Ishikawa (cell line): Measurements from ENCODE around the gene NT5C.

Experiments
- CEBPB ChIP-seq: IDR thresholded peaks from 2 replicates; pipeline ENCODE4 v1.6.1; 2012
- EP300 ChIP-seq: IDR thresholded peaks from 2 replicates; pipeline ENCODE4 v1.6.1; 2012; ENCODE audit warnings: borderline replicate concordance
- NFIC ChIP-seq: IDR thresholded peaks from 2 replicates; pipeline ENCODE4 v1.6.1; 2012
- RAD21 ChIP-seq: IDR thresholded peaks from 2 replicates; pipeline ENCODE4 v1.6.1; 2012; ENCODE audit warnings: low read depth
- TEAD4 ChIP-seq: IDR thresholded peaks from 2 replicates; pipeline ENCODE4 v1.6.1; 2012
- YY1 ChIP-seq: IDR thresholded peaks from 2 replicates; pipeline ENCODE4 v1.6.1; 2012; ENCODE audit warnings: low read depth
- TF ChIP-seq, protein P1 (sequence below): IDR thresholded peaks from 2 replicates; pipeline ENCODE4 v1.6.1; 2012
- TF ChIP-seq, protein P2 (sequence below): IDR thresholded peaks from 2 replicates; pipeline ENCODE4 v1.6.1; 2012; ENCODE audit warnings: low read depth, mild to moderate bottlenecking

DNA sequence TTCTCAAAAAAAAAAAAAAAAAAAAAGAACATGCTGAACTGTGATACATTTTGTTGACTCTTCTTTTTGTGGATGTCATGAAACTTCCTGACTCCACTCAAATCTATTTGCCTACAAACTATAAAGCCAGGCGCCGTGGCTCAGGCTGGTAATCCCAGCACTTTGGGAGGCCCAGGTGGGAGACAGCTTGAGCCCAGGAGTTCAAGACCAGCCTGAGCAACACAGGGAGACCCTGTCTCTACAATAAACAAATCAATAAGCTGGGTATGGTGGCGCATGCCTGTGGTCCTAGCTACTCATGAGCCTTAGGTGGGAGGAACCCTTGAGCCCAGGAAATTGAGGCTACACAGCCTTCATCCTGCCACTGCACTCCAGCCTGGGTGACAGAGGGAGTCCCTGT is 1.5 kb upstream of the NT5C start:
- TF ChIP-seq, protein P1, sequence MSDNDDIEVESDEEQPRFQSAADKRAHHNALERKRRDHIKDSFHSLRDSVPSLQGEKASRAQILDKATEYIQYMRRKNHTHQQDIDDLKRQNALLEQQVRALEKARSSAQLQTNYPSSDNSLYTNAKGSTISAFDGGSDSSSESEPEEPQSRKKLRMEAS: no peak
- TF ChIP-seq, protein P2, sequence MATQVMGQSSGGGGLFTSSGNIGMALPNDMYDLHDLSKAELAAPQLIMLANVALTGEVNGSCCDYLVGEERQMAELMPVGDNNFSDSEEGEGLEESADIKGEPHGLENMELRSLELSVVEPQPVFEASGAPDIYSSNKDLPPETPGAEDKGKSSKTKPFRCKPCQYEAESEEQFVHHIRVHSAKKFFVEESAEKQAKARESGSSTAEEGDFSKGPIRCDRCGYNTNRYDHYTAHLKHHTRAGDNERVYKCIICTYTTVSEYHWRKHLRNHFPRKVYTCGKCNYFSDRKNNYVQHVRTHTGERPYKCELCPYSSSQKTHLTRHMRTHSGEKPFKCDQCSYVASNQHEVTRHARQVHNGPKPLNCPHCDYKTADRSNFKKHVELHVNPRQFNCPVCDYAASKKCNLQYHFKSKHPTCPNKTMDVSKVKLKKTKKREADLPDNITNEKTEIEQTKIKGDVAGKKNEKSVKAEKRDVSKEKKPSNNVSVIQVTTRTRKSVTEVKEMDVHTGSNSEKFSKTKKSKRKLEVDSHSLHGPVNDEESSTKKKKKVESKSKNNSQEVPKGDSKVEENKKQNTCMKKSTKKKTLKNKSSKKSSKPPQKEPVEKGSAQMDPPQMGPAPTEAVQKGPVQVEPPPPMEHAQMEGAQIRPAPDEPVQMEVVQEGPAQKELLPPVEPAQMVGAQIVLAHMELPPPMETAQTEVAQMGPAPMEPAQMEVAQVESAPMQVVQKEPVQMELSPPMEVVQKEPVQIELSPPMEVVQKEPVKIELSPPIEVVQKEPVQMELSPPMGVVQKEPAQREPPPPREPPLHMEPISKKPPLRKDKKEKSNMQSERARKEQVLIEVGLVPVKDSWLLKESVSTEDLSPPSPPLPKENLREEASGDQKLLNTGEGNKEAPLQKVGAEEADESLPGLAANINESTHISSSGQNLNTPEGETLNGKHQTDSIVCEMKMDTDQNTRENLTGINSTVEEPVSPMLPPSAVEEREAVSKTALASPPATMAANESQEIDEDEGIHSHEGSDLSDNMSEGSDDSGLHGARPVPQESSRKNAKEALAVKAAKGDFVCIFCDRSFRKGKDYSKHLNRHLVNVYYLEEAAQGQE: no peak
- TF ChIP-seq RAD21 (no peak), YY1 (no peak), EP300 (no peak), CEBPB (no peak), TEAD4 (no peak), NFIC (no peak)
